ENCODE results near the gene MOB1B. TPM values are rescaled to one million over a fixed set of nuclear protein-coding genes. Genes with fewer than 3 reads are reported as not detected.

MOB1B gene
- total and polyA plus RNA-seq, 2 of the 13 experiments (the other 11 are each of a cell fraction or from before 2014, with no cell fraction given), result 3.9 to 4.0 TPM

DNA sequence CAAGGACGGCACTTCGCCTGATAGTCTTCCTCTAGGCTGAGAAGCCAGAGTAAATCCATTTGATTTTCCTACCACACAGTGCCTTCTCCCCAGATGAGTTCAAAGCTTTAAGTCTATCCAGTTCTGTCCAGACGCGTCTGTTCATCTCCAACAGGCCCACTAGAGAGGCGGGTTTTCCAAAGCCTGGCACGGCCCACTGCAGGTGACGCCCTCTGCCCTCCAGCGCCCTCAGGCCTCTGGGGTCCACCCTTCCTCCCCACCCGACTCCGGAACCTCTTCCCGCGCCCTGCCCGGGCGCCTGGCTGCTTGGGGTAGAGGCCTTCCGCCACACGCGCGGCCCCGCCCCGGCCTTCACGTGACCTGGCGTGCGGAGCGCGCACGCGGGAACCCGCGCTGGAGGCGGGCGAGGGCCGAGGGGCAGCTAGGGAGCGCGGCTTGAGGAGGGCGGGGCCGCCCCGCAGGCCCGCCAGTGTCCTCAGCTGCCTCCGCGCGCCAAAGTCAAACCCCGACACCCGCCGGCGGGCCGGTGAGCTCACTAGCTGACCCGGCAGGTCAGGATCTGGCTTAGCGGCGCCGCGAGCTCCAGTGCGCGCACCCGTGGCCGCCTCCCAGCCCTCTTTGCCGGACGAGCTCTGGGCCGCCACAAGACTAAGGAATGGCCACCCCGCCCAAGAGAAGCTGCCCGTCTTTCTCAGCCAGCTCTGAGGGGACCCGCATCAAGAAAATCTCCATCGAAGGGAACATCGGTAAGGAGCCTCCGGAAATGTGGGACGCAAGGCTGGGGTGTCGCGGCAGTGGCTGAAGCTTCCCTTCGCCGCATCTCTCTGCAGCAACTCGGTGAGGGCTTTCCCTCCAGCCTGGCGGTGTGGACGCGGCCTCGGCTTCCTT, 91.3 kb downstream of the MOB1B start, which contains the start of gene DCK (continued):
- TF ChIP-seq, protein P1, sequence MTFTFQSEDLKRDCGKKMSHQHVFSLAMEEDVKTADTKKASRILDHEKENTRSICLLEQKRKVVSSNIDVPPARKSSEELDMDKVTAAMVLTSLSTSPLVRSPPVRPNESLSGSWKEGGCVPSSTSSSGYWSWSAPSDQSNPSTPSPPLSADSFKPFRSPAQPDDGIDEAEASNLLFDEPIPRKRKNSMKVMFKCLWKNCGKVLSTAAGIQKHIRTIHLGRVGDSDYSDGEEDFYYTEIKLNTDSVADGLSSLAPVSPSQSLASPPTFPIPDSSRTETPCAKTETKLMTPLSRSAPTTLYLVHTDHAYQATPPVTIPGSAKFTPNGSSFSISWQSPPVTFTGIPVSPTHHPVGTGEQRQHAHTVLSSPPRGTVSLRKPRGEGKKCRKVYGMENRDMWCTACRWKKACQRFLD (CRISPR knock-in tag; IDR thresholded peaks at IDR 0.05; ENCODE audit: borderline replicate concordance), result no peak; the same call in 1 of the 2 replicates
- TF ChIP-seq TSC22D2 (CRISPR knock-in tag; IDR thresholded peaks at IDR 0.05; ENCODE audit: borderline replicate concordance) (peak; percentile 53; the same call in 1 of the 2 replicates), KMT2B (CRISPR knock-in tag; IDR thresholded peaks at IDR 0.05) (peak; percentile 70), MXD4 (CRISPR knock-in tag; IDR thresholded peaks at IDR 0.05) (peak; percentile 80), SNAI1 (CRISPR knock-in tag; IDR thresholded peaks at IDR 0.05; ENCODE audit: borderline replicate concordance) (no peak), RXRB (CRISPR knock-in tag; IDR thresholded peaks at IDR 0.05; ENCODE audit: borderline replicate concordance) (peak; percentile 62), ZNF577 (CRISPR knock-in tag; IDR thresholded peaks at IDR 0.05; ENCODE audit: borderline replicate concordance, low read depth) (no peak), AKAP8 (CRISPR knock-in tag; IDR thresholded peaks at IDR 0.05) (peak; percentile 33; the same call in 1 of the 2 replicates), FOXM1 (CRISPR knock-in tag; IDR thresholded peaks at IDR 0.05) (no peak), SKI (IDR thresholded peaks at IDR 0.05; ENCODE audit: partially characterized antibody) (peak; percentile 81), MXI1 (IDR thresholded peaks at IDR 0.05; ENCODE audit: borderline replicate concordance, low read depth, low read length) (peak; percentile 86; the same call in 2 of the 3 replicates), ZNF260 (CRISPR knock-in tag; IDR thresholded peaks at IDR 0.05; ENCODE audit: borderline replicate concordance, low read depth) (no peak), GZF1 (CRISPR knock-in tag; IDR thresholded peaks at IDR 0.05) (no peak; the same call in 1 of the 2 replicates), ZBTB3 (CRISPR knock-in tag; IDR thresholded peaks at IDR 0.05; ENCODE audit: borderline replicate concordance, low read depth) (no peak)
- TF ChIP-seq, protein P2, sequence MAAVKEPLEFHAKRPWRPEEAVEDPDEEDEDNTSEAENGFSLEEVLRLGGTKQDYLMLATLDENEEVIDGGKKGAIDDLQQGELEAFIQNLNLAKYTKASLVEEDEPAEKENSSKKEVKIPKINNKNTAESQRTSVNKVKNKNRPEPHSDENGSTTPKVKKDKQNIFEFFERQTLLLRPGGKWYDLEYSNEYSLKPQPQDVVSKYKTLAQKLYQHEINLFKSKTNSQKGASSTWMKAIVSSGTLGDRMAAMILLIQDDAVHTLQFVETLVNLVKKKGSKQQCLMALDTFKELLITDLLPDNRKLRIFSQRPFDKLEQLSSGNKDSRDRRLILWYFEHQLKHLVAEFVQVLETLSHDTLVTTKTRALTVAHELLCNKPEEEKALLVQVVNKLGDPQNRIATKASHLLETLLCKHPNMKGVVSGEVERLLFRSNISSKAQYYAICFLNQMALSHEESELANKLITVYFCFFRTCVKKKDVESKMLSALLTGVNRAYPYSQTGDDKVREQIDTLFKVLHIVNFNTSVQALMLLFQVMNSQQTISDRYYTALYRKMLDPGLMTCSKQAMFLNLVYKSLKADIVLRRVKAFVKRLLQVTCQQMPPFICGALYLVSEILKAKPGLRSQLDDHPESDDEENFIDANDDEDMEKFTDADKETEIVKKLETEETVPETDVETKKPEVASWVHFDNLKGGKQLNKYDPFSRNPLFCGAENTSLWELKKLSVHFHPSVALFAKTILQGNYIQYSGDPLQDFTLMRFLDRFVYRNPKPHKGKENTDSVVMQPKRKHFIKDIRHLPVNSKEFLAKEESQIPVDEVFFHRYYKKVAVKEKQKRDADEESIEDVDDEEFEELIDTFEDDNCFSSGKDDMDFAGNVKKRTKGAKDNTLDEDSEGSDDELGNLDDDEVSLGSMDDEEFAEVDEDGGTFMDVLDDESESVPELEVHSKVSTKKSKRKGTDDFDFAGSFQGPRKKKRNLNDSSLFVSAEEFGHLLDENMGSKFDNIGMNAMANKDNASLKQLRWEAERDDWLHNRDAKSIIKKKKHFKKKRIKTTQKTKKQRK (IDR thresholded peaks at IDR 0.05; ENCODE audit: low read length), result no peak
- TF ChIP-seq, protein P3, sequence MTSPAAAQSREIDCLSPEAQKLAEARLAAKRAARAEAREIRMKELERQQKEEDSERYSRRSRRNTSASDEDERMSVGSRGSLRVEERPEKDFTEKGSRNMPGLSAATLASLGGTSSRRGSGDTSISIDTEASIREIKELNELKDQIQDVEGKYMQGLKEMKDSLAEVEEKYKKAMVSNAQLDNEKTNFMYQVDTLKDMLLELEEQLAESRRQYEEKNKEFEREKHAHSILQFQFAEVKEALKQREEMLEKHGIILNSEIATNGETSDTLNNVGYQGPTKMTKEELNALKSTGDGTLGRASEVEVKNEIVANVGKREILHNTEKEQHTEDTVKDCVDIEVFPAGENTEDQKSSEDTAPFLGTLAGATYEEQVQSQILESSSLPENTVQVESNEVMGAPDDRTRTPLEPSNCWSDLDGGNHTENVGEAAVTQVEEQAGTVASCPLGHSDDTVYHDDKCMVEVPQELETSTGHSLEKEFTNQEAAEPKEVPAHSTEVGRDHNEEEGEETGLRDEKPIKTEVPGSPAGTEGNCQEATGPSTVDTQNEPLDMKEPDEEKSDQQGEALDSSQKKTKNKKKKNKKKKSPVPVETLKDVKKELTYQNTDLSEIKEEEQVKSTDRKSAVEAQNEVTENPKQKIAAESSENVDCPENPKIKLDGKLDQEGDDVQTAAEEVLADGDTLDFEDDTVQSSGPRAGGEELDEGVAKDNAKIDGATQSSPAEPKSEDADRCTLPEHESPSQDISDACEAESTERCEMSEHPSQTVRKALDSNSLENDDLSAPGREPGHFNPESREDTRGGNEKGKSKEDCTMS (CRISPR knock-in tag; conservative IDR thresholded peaks at IDR 0.05), result no peak
- TF ChIP-seq, protein P4, sequence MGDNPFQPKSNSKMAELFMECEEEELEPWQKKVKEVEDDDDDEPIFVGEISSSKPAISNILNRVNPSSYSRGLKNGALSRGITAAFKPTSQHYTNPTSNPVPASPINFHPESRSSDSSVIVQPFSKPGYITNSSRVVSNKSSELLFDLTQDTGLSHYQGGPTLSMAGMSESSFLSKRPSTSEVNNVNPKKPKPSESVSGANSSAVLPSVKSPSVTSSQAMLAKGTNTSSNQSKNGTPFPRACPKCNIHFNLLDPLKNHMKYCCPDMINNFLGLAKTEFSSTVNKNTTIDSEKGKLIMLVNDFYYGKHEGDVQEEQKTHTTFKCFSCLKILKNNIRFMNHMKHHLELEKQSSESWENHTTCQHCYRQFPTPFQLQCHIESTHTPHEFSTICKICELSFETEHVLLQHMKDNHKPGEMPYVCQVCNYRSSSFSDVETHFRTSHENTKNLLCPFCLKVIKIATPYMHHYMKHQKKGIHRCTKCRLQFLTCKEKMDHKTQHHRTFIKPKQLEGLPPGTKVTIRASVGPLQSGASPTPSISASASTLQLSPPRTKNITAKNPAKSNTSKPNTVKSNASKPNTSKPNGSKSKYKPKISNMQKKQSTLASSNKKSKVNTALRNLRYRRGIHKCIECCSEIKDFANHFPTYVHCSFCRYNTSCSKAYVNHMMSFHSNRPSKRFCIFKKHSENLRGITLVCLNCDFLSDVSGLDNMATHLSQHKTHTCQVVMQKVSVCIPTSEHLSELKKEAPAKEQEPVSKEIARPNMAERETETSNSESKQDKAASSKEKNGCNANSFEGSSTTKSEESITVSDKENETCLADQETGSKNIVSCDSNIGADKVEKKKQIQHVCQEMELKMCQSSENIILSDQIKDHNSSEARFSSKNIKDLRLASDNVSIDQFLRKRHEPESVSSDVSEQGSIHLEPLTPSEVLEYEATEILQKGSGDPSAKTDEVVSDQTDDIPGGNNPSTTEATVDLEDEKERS (CRISPR knock-in tag; IDR thresholded peaks at IDR 0.05), result peak; percentile 65
